H1 (cell line): ENCODE measurements around the gene TEX264. TPM values are rescaled to one million over a fixed set of nuclear protein-coding genes. Genes with fewer than 3 reads are reported as not detected.

Experiments used
- BRCA1 ChIP-seq: IDR thresholded peaks from 2 replicates; pipeline ENCODE4 v1.6.1; 2012; ENCODE audit warnings: low read depth, low read length, improper control_type of control experiment
- CEBPB ChIP-seq: IDR thresholded peaks from 2 replicates; pipeline ENCODE4 v1.6.1; 2012; ENCODE audit warnings: low read depth, low read length
- CHD1 ChIP-seq: IDR thresholded peaks from 2 replicates; pipeline ENCODE4 v1.6.1; 2012; ENCODE audit warnings: low read depth, low read length, improper control_type of control experiment
- EGR1 ChIP-seq: IDR thresholded peaks from 2 replicates; pipeline ENCODE4 v1.6.1; 2011; ENCODE audit warnings: low read depth, low read length, borderline replicate concordance
- KDM5A ChIP-seq: fragments of 200-600 bp; IDR thresholded peaks from 2 replicates; pipeline ENCODE4 v1.7.1; 2012; ENCODE audit warnings: mild to moderate bottlenecking, low read length, inconsistent platforms, mixed read lengths
- RFX5 ChIP-seq: IDR thresholded peaks from 2 replicates; pipeline ENCODE4 v1.6.1; 2011; ENCODE audit warnings: low read depth, low read length, improper control_type of control experiment, borderline replicate concordance
- RNF2 ChIP-seq: fragments of 200-900, 300-1000 bp; sonication (generic); IDR thresholded peaks from 2 replicates; pipeline ENCODE4 v1.7.1; 2016; ENCODE audit warnings: borderline replicate concordance, low read depth, mild to moderate bottlenecking, antibody characterized with exemption, low read length; ENCODE audit not compliant: poor library complexity, severe bottlenecking; ENCODE audit errors: missing control alignments
- RXRA ChIP-seq: IDR thresholded peaks from 2 replicates; pipeline ENCODE4 v1.6.1; 2011; ENCODE audit warnings: low read depth, mild to moderate bottlenecking, low read length, moderate library complexity; ENCODE audit not compliant: insufficient read depth
- SRF ChIP-seq: IDR thresholded peaks from 2 replicates; pipeline ENCODE4 v1.6.1; 2011; ENCODE audit warnings: mild to moderate bottlenecking, low read depth, low read length, moderate library complexity
- TBP ChIP-seq: IDR thresholded peaks from 2 replicates; pipeline ENCODE4 v1.6.1; 2011; ENCODE audit warnings: low read depth, low read length, improper control_type of control experiment
- polyA plus RNA-seq, 7 experiments: library from polyadenylated mRNA; depleted of rRNA in 3 of 7; stranded (reverse) in 5 of 7; unstranded in 2 of 7; fragments of >200 nt in 5 of 7; fragments of 200-250 nt in 2 of 7; gene quantifications; 1 replicate in 5 of 7; 2 replicates in 1 of 7; 4 replicates in 1 of 7; pipeline versions ENCODE4 v1.2.1 to v1.2.3, GENCODE V29; 2011 to 2013; ENCODE audit warnings: missing spikeins in 2 of 7, mixed read lengths in 2 of 7
- total RNA-seq: library from RNA; stranded (reverse); fragmentation: NEBNext Ultra II Directional; extraction: Animal tissue kit (Norgen Biotek cat#: 25700); gene quantifications from 2 replicates; pipeline ENCODE4 v1.2.1, GENCODE V29; 2021
- TF ChIP-seq, protein P1 (sequence below): fragments of 300-600 bp; sonication (generic); IDR thresholded peaks from 2 replicates; pipeline ENCODE4 v1.7.1; 2012; ENCODE audit warnings: low read length, moderate library complexity, mild to moderate bottlenecking, inconsistent platforms; ENCODE audit not compliant: insufficient replicate concordance

The TEX264 gene
- total and polyA plus RNA-seq, 2 of the 8 experiments (the other 6 are each of a cell fraction or from before 2014, with no cell fraction given): 11.2 to 35.6 TPM

DNA sequence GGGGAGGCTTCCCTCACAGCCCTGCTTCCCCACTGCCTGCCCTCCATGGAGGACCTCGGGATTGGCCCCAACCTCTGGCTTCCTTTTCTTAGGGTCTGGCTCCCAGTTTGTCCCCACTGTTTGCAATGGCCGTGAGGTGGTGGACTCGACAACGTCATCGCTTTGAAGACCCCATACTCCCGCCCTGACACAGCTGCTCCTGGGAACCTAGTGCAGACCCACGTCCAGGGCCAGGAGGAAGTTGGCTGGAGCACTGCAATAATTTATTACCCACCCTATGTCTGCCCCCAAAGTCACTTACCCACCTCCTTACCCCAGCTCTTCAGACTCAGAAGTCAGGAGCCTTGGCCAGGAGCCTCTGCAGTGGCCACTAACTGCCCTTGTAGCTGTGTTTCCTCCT is 46.9 kb downstream of the TEX264 start (continued):
- TF ChIP-seq, protein P1, sequence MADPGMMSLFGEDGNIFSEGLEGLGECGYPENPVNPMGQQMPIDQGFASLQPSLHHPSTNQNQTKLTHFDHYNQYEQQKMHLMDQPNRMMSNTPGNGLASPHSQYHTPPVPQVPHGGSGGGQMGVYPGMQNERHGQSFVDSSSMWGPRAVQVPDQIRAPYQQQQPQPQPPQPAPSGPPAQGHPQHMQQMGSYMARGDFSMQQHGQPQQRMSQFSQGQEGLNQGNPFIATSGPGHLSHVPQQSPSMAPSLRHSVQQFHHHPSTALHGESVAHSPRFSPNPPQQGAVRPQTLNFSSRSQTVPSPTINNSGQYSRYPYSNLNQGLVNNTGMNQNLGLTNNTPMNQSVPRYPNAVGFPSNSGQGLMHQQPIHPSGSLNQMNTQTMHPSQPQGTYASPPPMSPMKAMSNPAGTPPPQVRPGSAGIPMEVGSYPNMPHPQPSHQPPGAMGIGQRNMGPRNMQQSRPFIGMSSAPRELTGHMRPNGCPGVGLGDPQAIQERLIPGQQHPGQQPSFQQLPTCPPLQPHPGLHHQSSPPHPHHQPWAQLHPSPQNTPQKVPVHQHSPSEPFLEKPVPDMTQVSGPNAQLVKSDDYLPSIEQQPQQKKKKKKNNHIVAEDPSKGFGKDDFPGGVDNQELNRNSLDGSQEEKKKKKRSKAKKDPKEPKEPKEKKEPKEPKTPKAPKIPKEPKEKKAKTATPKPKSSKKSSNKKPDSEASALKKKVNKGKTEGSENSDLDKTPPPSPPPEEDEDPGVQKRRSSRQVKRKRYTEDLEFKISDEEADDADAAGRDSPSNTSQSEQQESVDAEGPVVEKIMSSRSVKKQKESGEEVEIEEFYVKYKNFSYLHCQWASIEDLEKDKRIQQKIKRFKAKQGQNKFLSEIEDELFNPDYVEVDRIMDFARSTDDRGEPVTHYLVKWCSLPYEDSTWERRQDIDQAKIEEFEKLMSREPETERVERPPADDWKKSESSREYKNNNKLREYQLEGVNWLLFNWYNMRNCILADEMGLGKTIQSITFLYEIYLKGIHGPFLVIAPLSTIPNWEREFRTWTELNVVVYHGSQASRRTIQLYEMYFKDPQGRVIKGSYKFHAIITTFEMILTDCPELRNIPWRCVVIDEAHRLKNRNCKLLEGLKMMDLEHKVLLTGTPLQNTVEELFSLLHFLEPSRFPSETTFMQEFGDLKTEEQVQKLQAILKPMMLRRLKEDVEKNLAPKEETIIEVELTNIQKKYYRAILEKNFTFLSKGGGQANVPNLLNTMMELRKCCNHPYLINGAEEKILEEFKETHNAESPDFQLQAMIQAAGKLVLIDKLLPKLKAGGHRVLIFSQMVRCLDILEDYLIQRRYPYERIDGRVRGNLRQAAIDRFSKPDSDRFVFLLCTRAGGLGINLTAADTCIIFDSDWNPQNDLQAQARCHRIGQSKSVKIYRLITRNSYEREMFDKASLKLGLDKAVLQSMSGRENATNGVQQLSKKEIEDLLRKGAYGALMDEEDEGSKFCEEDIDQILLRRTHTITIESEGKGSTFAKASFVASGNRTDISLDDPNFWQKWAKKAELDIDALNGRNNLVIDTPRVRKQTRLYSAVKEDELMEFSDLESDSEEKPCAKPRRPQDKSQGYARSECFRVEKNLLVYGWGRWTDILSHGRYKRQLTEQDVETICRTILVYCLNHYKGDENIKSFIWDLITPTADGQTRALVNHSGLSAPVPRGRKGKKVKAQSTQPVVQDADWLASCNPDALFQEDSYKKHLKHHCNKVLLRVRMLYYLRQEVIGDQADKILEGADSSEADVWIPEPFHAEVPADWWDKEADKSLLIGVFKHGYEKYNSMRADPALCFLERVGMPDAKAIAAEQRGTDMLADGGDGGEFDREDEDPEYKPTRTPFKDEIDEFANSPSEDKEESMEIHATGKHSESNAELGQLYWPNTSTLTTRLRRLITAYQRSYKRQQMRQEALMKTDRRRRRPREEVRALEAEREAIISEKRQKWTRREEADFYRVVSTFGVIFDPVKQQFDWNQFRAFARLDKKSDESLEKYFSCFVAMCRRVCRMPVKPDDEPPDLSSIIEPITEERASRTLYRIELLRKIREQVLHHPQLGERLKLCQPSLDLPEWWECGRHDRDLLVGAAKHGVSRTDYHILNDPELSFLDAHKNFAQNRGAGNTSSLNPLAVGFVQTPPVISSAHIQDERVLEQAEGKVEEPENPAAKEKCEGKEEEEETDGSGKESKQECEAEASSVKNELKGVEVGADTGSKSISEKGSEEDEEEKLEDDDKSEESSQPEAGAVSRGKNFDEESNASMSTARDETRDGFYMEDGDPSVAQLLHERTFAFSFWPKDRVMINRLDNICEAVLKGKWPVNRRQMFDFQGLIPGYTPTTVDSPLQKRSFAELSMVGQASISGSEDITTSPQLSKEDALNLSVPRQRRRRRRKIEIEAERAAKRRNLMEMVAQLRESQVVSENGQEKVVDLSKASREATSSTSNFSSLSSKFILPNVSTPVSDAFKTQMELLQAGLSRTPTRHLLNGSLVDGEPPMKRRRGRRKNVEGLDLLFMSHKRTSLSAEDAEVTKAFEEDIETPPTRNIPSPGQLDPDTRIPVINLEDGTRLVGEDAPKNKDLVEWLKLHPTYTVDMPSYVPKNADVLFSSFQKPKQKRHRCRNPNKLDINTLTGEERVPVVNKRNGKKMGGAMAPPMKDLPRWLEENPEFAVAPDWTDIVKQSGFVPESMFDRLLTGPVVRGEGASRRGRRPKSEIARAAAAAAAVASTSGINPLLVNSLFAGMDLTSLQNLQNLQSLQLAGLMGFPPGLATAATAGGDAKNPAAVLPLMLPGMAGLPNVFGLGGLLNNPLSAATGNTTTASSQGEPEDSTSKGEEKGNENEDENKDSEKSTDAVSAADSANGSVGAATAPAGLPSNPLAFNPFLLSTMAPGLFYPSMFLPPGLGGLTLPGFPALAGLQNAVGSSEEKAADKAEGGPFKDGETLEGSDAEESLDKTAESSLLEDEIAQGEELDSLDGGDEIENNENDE: no peak
- no peak for TF ChIP-seq EGR1
- TF ChIP-seq TBP: no peak
- TF ChIP-seq RFX5: no peak
- no peak for TF ChIP-seq CHD1
- no peak for TF ChIP-seq RNF2
- no peak for TF ChIP-seq RXRA
- no peak for TF ChIP-seq BRCA1
- TF ChIP-seq KDM5A: no peak
- TF ChIP-seq CEBPB: no peak
- TF ChIP-seq SRF: no peak
